Posterior vena cava (tissue), 2 donors: ENCODE measurements around the gene PRR11. TPM values are rescaled to one million over a fixed set of nuclear protein-coding genes. Genes with fewer than 3 reads are reported as not detected.
"Not testable (repeated sequence)": the region's sequence is repeated elsewhere in the genome, so short reads cannot be mapped to it uniquely, and the experiment has no call there.

Experiments used
- DNase-seq: peaks from one replicate; pipeline ENCODE4 v3.0.0-alpha.2; 2020; ENCODE audit warnings: low spot score
- intact Hi-C, 2 donors: fragments of 100-400 bp; cut with DNase I; formaldehyde crosslinking; loops; one replicate each; pipeline versions ENCODE4 v1.14.1 to v1.14.2; 2022 to 2023
- total RNA-seq, 2 donors: library from RNA; stranded (reverse); fragmentation: NEBNext Ultra II Directional; extraction: Animal tissue kit (Norgen Biotek cat#: 25700); gene quantifications; one replicate each; pipeline ENCODE4 v1.2.1, GENCODE V29; 2021
- donor health status: DM: yes; HTN: yes; CAD: no.
- donor health status: DM: yes; HTN: yes; CAD: no.

Gene PRR11
- total RNA-seq, 2 donors from 2014 or later: 0.81 to 2.0 TPM

- intact Hi-C loops: no loop called here
- no peak for DNase-seq
These were observed 5.6 kb upstream of the PRR11 start for GRCh38 chr17:59149841-59150511.

GRCh38 chr17:59151006-59151405 is 4.5 kb upstream of the PRR11 start:
- intact Hi-C loops: no loop called here
- no peak for DNase-seq

DNA sequence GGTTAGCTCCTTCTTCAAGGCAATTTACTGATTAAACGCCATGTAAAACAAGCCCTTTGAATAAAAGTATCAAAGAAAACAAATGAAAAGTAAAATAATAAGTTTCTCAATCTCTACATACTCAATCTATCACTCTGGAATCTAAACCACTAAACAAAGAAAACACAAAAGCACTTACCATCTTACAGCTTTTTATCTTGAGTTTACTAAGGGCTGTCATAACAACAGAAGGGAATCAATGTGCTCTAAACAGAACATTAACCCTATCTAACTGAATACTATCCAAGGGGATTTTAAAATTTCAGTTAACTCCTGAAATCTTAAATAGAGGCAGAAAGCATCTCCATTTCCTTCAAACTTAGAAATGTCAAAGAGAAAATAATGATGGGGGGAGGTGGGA is 4.0 kb upstream of the PRR11 start:
- intact Hi-C loops: no loop called here

GRCh38 chr17:59152925-59153324 is 2.6 kb upstream of the PRR11 start:
- intact Hi-C loops: no loop called here

More for the DNA sequence above, 4.0 kb upstream of the PRR11 start:
- DNase-seq: no peak

DNA sequence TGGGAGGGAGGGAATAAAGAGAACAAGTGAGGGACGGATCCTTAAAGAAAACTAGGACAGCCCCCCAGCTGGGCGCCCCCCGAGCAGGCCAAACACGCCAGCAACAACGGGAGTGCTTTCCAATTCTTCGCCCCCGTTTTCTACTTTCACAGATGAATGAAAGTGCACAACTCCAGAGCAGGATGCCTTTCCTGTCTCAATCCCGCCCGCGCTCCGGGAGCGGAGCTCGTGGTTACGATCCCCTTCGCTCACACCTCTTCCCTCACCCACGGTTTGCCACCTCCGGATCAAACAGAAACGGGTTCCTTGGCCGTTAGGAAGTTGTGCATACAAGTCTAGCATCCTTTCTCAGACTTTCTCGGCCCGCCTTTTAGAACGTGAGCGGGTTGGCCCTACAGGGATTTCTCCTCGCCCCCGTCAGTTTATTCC is 1.2 kb upstream of the PRR11 start:
- peak; percentile 80 for DNase-seq
- intact Hi-C loops: no loop called here

More at GRCh38 chr17:59152925-59153324, 2.6 kb upstream of the PRR11 start:
- no peak for DNase-seq

GRCh38 chr17:59154721-59155438 is 666 bp upstream of the PRR11 start, which contains the start of gene SKA2:
Gene SKA2, minus strand, starts transcription at chr17:59155186. Its CDS starts 23 bp downstream, at chr17:59155163.
- intact Hi-C loops: no loop called here
- DNase-seq: peak; percentile 98

GRCh38 chr17:59160157-59161025 is 4.8 kb downstream of the PRR11 start:
- intact Hi-C loops: no loop called here
- no peak for DNase-seq

DNA sequence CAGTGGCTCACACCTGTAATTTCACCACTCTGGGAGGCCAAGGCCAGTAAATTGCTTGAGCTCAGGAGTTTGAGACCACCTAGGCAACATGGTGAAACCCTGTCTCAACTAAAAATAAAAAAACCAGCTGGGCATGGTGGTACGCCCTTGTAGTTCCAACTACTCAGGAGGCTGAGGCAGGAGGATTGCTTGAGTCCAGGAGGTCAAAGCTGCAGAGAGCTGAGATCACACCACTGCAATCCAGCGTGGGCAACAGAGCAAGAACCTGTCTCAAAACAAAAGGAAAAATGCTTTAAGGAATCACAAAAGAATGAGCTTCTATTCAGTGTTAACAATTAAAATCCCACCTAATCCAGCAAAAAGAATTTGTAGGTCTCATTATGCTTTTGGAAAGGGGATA is 5.9 kb downstream of the PRR11 start:
- intact Hi-C loops: no loop called here
- DNase-seq: no peak

GRCh38 chr17:59165933-59166342 is 10.4 kb downstream of the PRR11 start:
- DNase-seq: no peak
- intact Hi-C loops: no loop called here

DNA sequence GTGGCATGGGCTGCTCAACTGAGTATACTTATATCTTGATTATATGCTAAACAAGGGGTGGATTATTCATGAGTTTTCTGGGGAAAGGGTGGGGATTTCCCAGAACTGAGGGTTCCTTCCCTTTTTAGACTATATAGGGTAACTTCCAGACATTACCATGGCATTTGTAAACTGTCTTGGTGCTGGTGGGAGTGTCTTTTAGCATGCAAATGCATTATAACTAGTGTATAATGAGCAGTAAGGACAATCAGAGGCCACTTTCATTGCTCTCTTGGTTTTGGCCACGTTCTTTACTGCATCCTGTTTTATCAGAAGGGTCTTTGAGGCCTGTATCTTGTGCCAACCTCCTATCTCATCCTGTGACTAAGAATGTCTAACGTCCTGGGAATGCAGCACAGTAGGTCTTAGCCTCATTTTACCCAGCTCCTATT is 12.0 kb downstream of the PRR11 start:
- intact Hi-C loops: no loop called here
- DNase-seq: no peak

- intact Hi-C loops: no loop called here
- no peak for DNase-seq
These were observed 17.0 kb downstream of the PRR11 start for GRCh38 chr17:59172436-59173004.

DNA sequence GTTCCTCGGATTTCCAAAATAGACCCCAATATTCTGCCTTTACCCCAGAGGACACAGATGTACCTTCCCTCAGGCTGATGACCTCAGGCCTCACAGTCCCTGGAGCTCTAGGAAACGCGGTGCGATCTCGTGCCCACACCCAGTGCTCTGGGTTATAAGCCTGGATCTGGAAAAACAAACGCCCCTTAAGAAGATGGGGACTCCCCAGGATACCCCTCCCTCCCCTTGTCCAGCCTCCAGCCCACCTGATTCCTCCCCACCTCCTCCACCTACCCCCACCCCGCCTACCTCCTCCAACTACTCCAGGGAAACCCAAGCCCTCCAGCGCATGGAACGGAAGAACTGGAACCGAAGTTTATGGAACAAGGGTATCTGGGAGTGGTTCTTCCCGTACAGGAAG is 19.1 kb downstream of the PRR11 start:
- no peak for DNase-seq
- intact Hi-C loops: no loop called here

DNA sequence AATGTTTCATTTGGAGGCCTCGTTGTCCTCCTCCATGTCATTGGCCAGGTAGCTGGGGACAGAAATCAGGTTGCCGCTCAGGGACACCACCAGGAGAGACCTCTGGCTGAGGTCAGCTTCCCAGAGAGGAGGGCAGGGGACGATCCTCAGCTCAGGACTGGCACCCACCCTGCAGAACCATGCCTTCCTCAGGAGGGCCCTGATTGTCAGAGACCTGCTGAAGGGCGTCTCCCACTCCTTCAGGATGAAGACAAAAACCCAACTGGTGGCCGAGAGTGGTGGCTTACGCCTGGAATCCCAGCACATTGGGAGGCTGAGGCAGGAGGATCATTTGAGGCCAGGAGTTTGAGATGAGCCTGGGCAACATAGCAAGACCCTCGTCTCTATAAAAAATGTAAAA is 19.5 kb downstream of the PRR11 start:
- intact Hi-C loops: no loop called here
- no peak for DNase-seq

DNA sequence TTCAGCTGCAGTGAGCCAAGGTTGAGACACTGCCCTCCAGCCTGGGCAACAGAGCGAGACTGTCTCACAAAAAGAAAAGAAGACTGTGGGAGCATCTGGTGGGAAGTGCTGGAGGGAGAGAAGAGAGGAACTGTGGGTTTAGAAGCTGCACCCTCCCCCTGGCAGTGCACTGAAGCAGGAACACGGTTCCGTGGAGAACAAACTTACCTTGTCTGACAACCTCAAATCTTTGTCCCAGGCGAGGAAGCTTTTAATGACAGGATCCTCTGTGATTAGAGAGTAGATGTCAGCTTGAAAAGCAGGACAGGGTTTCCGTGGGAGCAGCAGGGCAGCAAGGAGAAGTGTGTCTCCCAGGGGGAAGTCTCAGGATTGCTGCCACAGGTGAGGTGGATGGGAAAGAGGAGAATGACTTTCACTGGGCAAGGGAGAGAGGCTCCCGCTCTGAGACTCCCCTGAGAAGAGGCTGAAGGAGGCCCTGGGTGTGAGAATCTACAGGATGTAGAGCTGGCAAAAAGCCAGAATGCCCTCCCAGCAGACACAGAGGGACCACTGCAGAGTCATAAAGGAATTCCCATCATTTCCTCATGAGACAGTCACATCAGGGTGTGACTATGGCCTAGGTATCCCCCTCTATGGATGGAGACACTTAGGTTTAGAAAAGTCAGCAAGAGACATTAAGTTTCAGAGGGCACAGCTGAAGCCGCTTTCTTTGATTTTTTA is 22.9 kb downstream of the PRR11 start:
- intact Hi-C loops: no loop called here
- DNase-seq: no peak

DNA sequence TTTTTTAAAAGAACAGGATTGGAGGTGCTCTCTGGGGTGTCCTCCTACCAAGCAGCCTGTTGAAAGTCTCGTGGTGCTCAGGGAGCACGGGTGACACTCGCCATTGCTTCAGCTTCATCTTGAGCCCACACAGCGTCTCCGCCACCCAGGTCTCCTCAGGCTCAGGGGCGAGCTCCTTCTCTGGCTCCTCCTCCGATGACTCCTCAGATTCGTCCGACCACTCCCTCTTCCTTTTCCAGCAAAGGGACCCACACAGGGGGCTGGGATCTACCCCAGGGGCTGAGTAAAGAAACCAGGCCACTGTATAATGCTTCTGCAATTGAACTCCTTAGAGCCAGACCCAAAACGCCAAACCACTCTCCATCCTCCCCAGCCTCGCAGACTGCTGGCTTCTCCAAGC is 24.1 kb downstream of the PRR11 start:
- intact Hi-C loops: not testable (repeated sequence)

DNA sequence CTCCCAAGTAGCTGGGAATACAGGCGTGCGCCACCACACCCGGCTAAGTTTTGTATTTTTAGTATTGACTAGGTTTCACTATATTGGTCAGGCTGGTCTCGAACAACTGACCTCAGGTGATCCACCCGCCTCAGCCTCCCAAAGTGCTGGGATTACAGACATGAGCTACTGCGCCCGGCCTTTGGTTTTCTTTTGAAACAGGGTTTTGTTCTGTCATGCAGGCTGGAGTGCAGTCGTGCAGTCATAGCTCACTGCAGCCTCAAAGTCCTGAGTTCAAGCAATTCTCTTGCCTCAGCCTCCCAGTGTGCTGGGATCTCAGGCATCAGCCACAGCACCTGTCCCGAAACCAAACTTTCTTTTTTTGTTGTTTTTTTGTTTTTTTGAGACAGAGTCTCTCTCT is 25.1 kb downstream of the PRR11 start:
- intact Hi-C loops: loop anchor here in 1 of 2 donors (5.0 kb wide), 1 partner anchor 1403 kb away; no protein-coding TSS in a partner anchor
- no peak for DNase-seq

More for the DNA sequence above, 24.1 kb downstream of the PRR11 start:
- not testable (repeated sequence) for DNase-seq

- intact Hi-C loops: loop anchor here in 1 of 2 donors (5.0 kb wide), 1 partner anchor 1404 kb away; no protein-coding TSS in a partner anchor
- DNase-seq: no peak
These were observed 25.9 kb downstream of the PRR11 start for GRCh38 chr17:59181481-59181880.

GRCh38 chr17:59185997-59186396 is 30.5 kb downstream of the PRR11 start:
- no peak for DNase-seq
- intact Hi-C loops: no loop called here

- DNase-seq: no peak
- intact Hi-C loops: no loop called here
These were observed 31.3 kb downstream of the PRR11 start for GRCh38 chr17:59186850-59187249.
